Endodermal cell (in vitro differentiated cells): ENCODE results near the gene PPARG. TPM values are rescaled to one million over a fixed set of nuclear protein-coding genes. Genes with fewer than 3 reads are reported as not detected.

Experiments
- DNase-seq: peaks from one replicate; pipeline ENCODE4 v3.0.0-alpha.2; 2017
- H3K27ac ChIP-seq: 2 replicates; pipeline ENCODE4 v1.5.1; 2013; ENCODE audit warnings: mild to moderate bottlenecking, low read depth, low read length, moderate library complexity
- H3K27me3 ChIP-seq: 2 replicates; pipeline ENCODE4 v1.6.1; 2013; ENCODE audit warnings: mild to moderate bottlenecking, low read length, moderate library complexity; ENCODE audit not compliant: insufficient read depth, control insufficient read depth, poor library complexity, severe bottlenecking
- H3K36me3 ChIP-seq: 2 replicates; pipeline ENCODE4 v1.7.0; 2013; ENCODE audit warnings: mild to moderate bottlenecking, low read length, moderate library complexity; ENCODE audit not compliant: control insufficient read depth, insufficient read depth
- H3K4me1 ChIP-seq: one replicate; pipeline ENCODE4 v1.7.0; 2013; ENCODE audit warnings: low read length; ENCODE audit not compliant: control insufficient read depth, insufficient read depth
- H3K4me3 ChIP-seq: 2 replicates; pipeline ENCODE4 v1.5.1; 2013; ENCODE audit warnings: mild to moderate bottlenecking, low read length, moderate library complexity
- H3K9ac ChIP-seq: 2 replicates; pipeline ENCODE4 v1.6.1; 2013; ENCODE audit warnings: mild to moderate bottlenecking, low read length, moderate library complexity; ENCODE audit not compliant: poor library complexity, severe bottlenecking; ENCODE audit errors: extremely low read depth
- H3K9me3 ChIP-seq: 2 replicates; pipeline ENCODE4 v1.6.1; 2013; ENCODE audit warnings: mild to moderate bottlenecking, low read length, moderate library complexity; ENCODE audit not compliant: control insufficient read depth
- H3K27ac Mint-ChIP-seq: 2 replicates; pipeline ENCODE4 v1.8.0; 2020; ENCODE audit warnings: mixed read lengths
- H3K27me3 Mint-ChIP-seq: 2 replicates; pipeline ENCODE4 v1.8.0; 2021; ENCODE audit warnings: mild to moderate bottlenecking, mixed read lengths; ENCODE audit not compliant: insufficient read depth
- H3K36me3 Mint-ChIP-seq: 2 replicates; pipeline ENCODE4 v1.8.0; 2020; ENCODE audit warnings: low read depth, mixed read lengths
- H3K4me1 Mint-ChIP-seq: 2 replicates; pipeline ENCODE4 v1.8.0; 2020; ENCODE audit warnings: mixed read lengths
- H3K4me3 Mint-ChIP-seq: 2 replicates; pipeline ENCODE4 v1.8.0; 2020; ENCODE audit warnings: mild to moderate bottlenecking, moderate library complexity, mixed read lengths
- H3K9me3 Mint-ChIP-seq: 2 replicates; pipeline ENCODE4 v1.8.0; 2020; ENCODE audit warnings: mild to moderate bottlenecking, mixed read lengths
- WGBS, 2 experiments: methylation state at CpG; one replicate each; pipeline versions ENCODE4 v1.1.5 to v1.1.7; 2013; ENCODE audit warnings: missing lambda C conversion rate in 2 of 2, mixed read lengths in 1 of 2; ENCODE audit not compliant: insufficient coverage in 1 of 2, insufficient read length in 1 of 2; 5-methylcytosine and 5-hydroxymethylcytosine counted together
- total RNA-seq, 2 donors: library from RNA; stranded (reverse); fragmentation: NEBNext Ultra II Directional in 1 of 2; extraction: Animal tissue kit (Norgen Biotek cat#: 25700) in 1 of 2; gene quantifications; 2 replicates in 1 of 2; 3 replicates in 1 of 2; pipeline ENCODE4 v1.2.1, GENCODE V29; 2021
- TF ChIP-seq, protein P1 (sequence below): fragments of 200-600 bp; sonication (generic); conservative IDR thresholded peaks from 2 replicates; pipeline ENCODE4 v1.5.0; 2021; ENCODE audit warnings: antibody characterized with exemption, mild to moderate bottlenecking

PPARG gene
- total RNA-seq, 2 donors from 2014 or later = 3.8 to 4.5 TPM

- Histone ChIP-seq H3K27ac (no peak overlapping the region), H3K4me3 (no peak overlapping the region), H3K9ac (no peak overlapping the region), H3K36me3 (no peaks in the 10 kb centered on the region), H3K4me1 (no peaks in the 10 kb centered on the region), H3K27me3 (peaks cover 5% of the 10 kb centered on the region), H3K9me3 (no peaks in the 10 kb centered on the region)
- Mint-ChIP-seq H3K27me3 (peaks cover 13% of the 10 kb centered on the region), H3K36me3 (no peaks in the 10 kb centered on the region), H3K27ac (no peak overlapping the region), H3K4me1 (no peaks in the 10 kb centered on the region), H3K4me3 (no peak overlapping the region), H3K9me3 (no peaks in the 10 kb centered on the region)
- no peak for DNase-seq
- TF ChIP-seq, protein P1, sequence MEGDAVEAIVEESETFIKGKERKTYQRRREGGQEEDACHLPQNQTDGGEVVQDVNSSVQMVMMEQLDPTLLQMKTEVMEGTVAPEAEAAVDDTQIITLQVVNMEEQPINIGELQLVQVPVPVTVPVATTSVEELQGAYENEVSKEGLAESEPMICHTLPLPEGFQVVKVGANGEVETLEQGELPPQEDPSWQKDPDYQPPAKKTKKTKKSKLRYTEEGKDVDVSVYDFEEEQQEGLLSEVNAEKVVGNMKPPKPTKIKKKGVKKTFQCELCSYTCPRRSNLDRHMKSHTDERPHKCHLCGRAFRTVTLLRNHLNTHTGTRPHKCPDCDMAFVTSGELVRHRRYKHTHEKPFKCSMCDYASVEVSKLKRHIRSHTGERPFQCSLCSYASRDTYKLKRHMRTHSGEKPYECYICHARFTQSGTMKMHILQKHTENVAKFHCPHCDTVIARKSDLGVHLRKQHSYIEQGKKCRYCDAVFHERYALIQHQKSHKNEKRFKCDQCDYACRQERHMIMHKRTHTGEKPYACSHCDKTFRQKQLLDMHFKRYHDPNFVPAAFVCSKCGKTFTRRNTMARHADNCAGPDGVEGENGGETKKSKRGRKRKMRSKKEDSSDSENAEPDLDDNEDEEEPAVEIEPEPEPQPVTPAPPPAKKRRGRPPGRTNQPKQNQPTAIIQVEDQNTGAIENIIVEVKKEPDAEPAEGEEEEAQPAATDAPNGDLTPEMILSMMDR = no peak
- WGBS, 2 experiments = 89 to 90% methylated on average over 2 to 6 of the region's 6 CpGs
These were observed 15.1 kb downstream of the PPARG start for GRCh38 chr3:12303993-12304392.

GRCh38 chr3:12307136-12307535 lies 18.3 kb downstream of the PPARG start:
- Histone ChIP-seq H3K27me3 (peaks cover 5% of the 10 kb centered on the region), H3K9me3 (no peaks in the 10 kb centered on the region), H3K27ac (no peak overlapping the region), H3K36me3 (no peaks in the 10 kb centered on the region), H3K9ac (no peak overlapping the region), H3K4me1 (no peaks in the 10 kb centered on the region), H3K4me3 (no peak overlapping the region)
- Mint-ChIP-seq H3K27ac (no peak overlapping the region), H3K4me3 (no peak overlapping the region), H3K27me3 (peaks cover 13% of the 10 kb centered on the region), H3K36me3 (no peaks in the 10 kb centered on the region), H3K9me3 (no peaks in the 10 kb centered on the region), H3K4me1 (no peaks in the 10 kb centered on the region)
- no peak for DNase-seq
- TF ChIP-seq, protein P1 = no peak
- 92 to 100% methylated on average over 1 to 2 of the region's 2 CpGs for WGBS, 2 experiments

GRCh38 chr3:12308517-12308916 lies 19.6 kb downstream of the PPARG start:
- Histone ChIP-seq H3K36me3 (no peaks in the 10 kb centered on the region), H3K4me1 (no peaks in the 10 kb centered on the region), H3K4me3 (no peak overlapping the region), H3K27me3 (peaks cover 5% of the 10 kb centered on the region), H3K27ac (no peak overlapping the region), H3K9me3 (no peaks in the 10 kb centered on the region), H3K9ac (no peak overlapping the region)
- H3K4me3 Mint-ChIP-seq = no peak overlapping the region
- DNase-seq = no peak
- H3K27ac Mint-ChIP-seq = no peak overlapping the region
- TF ChIP-seq, protein P1 = no peak
- H3K4me1 Mint-ChIP-seq = no peaks in the 10 kb centered on the region
- no peaks in the 10 kb centered on the region for H3K36me3 Mint-ChIP-seq
- peaks cover 11% of the 10 kb centered on the region for H3K27me3 Mint-ChIP-seq
- H3K9me3 Mint-ChIP-seq = no peaks in the 10 kb centered on the region
